GM18508 (cell line): ENCODE data around the gene MYL9.
"Not testable (repeated sequence)": the region's sequence is repeated elsewhere in the genome, so short reads cannot be mapped to it uniquely, and the experiment has no call there.

Experiments used
- ATAC-seq: cut with Tn5 transposase; IDR thresholded peaks from one replicate; pipeline ENCODE4 v1.9.1; 2021; ENCODE audit warnings: moderate number of reproducible peaks; ENCODE audit not compliant: insufficient read depth, unreplicated experiment

MYL9 gene

DNA sequence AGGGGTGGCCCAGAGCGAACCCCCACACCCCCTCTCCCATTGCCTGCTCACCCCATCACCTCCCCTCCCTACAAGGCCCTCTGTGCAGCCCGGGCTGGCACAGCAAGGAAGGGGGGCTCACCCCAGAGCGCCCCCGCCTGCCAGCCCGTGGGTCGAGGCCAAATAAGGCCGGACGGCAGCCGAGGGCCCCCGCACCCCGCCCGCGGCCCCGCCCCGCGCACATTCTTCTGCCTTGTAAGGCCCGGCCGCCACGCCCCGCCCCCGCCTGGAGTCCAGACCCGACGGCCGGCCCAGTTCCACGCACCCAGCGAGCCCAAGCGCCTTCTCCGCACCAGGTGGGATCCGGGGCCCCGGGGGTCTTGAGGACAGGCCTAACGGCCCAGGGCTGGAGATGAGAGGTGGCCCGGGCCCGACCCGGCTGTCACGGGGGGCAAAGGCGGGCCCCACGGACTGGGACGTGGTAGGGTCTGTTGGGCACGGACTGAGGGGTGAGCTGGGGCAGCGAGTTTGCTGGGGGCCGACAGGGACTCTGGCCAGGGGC lies at the start of gene MYL9:
Gene MYL9 (plus strand): TSS at position 293 of the 541 bp plus-strand sequence. CDS start 3,366 bp downstream, outside the sequence.
- ATAC-seq = no peak

DNA sequence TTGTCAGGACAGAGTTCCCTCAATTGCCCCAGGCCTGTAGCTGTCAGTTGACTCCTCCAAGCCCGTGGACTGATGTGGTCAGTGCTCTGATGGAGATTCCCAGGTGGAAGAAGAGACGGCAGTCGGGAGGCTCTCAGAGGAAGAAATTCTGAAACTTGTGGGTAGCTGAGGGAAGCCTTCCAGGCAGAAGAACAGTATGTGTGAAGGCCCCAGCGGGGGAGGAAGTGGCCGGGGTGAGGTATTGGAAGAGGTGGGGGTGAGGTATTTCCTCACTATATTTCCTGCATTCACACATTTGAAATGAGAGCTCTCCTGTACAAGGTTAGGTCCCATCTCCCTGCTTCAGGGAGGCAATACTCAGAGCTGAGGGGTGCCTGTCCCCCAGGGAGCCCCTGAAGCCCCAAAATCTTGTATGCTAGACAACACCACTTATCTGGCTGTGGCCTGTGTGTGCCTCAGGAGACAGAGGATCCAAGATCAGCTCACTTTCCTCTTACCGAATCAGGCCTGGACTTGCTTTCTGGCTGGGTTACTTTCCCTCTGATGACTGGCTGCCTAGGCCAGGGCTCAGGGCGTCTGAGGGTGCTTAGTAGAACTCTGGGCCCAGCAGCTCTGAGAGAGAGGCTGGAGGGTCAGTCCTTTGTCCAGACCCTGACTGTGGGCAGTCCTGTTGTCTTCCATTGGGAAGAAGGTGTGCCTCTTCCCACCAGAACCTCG lies 49.3 kb upstream of the MYL9 start:
- no peak for ATAC-seq

DNA sequence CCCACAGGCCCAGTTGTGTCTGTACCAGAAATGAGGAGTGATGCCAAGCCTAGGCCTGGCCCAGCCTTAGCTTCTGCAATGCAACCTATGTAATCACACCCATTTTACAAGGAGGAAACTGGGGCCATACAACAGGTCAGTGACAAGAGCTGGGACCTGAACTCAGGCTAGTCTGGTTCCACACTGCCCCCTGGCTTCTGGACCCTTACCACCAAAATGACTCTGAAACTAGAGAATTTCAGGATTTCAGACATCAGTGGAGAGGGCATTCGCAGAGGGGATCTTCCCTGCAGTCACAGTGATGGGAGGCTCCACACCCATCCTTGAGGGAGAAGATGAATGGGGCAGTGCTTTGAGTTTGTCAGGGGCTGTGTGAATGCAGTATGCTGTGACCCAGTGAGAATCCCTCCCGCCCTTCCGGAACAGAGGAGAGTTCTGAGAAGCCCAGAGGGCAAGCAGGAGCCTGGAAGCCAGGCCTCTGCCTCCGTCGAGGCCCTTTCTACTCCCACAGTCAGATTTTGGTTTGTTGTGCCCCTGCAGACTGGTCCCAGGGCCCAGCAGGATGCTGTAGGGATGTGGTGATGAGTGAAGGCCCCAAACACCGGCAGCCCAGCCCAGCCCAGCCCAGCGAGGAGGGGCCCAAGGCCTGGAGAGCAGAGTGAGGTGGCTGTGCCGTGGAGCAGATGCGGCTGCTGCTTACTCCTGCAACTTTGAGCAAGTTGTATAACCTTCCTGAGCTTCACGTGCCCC lies 48.1 kb upstream of the MYL9 start:
- no peak for ATAC-seq

DNA sequence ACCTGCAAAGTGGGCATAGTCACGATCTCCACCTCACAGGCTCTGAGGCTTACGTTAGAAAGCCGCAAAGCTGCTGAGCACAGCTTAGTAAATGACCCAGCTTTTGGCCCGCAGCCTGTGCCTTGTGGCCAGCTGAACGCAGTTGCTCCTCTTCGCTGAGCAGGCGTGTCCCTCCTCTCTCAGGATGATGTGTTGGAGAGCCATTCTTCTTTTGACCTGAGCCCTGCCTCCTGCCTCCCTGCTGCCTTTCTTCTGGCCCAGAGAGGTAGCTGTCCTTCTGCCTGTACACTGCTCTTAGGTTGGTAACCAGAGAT lies 47.6 kb upstream of the MYL9 start:
- ATAC-seq = no peak

DNA sequence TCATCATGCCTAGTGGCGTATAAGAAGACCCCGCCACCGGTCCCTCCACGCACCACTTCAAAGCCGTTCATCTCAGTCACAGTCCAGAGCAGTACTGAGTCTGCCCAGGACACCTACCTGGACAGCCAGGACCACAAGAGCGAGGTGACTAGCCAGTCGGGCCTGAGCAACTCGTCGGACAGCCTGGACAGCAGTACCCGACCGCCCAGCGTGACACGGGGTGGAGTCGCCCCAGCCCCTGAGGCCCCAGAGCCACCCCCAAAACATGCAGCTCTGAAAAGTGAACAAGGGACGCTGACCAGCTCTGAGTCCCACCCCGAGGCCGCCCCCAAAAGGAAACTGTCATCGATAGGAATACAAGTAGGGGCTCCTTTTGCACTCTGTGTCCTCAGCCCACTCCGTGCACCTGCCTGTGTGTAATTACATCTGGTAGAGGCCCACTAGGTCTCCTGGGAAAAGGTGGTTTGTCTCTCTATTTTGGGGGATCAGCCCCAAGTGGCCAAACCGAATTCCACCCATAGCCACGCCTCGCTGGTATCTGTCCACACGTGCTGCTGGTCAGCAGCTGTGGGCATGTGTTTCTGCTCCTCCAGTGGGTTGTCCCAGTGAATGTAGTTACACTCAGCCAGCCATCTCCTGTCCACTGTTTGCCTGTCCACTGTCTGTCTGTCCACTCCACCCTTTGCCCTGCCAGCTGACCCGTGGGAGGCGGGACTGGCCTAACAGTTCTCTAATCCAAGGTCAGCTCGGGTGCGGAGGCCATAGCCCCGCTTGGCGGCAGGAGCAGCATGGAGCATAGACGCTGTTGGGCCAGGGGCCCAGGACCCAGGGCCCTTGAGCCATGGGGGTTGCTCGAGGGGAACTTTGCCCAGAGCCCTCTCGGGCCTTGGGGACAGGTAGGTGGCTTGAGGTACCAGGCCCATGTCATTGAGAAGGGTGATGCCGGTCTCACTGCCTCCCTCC lies 44.3 kb upstream of the MYL9 start:
- ATAC-seq = no peak

DNA sequence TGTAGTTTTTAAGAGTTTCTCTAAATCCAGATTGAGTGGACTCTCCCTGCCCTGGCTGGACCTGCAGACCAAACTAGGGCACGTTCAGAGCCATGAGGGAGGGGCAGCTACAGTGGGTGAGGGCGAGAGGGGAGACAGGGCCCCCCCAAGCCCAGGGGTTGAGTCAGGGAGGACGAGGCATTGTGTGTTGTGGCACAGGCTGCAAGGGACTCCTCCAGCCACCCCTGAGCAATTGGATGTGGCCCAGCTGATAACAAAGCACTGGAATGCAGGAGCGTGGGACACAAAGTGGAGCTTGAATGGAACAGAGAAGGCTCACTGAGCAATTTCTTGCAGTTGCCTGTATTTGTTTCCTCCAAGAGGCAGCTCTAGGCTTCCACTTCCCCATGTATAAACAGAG lies 43.5 kb upstream of the MYL9 start:
- no peak for ATAC-seq

DNA sequence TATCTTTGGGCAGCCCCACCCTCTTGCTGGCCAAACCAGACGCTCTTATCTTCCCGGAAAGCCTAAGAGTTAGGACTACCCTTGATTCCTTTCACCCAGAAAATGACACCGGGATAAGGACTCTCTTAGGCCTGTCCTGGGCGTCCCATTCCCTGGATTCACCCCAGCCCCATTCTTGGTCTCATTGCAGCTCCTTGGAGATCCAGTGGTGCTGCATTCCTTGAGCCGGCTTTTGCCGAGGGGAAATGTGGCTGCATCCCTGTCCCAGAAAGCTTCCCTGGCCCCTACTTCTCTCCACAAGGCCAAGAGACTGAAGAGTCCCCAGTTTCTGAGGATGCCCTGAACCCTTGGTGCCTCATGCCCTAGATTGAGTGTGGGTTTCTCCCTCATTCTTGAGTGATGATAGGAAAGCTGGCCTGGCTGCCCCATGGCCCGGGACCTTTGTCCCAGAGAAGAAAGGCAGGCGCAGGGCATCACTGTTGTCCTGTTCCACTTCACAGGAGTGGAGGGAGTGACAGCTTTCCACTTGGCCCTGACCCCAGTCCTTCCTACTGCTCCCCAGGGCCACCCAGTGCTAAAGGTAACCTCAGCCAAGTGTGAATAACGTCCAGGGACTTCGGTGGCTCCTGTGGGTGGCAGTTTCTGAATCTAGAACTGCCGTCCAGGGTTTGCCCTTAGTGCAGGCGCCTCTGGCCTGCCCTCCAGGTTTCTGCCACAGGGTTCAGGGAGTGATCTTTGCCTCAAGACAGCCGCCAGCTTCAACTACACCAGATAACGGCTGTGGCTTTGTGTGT lies 42.7 kb upstream of the MYL9 start:
- ATAC-seq = no peak

DNA sequence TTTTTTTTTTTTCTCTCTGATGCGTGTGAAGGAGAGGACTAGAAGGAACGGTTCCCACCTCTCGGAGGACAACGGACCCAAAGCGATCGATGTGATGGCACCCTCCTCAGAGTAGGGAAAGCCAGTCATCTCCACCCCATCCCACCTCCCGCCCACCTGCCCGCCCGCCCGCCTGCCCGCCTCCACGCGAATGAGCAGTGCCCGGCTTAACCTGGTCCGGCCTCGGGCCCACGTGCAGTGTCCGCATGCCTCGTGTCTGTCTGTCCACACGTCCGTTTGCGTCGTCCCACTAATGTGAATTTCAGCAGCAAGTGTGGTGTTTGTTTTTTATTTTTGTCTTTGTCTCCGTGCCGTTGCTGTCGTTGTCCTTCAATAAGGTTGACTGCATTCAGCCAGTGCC lies 42.1 kb upstream of the MYL9 start:
- no peak for ATAC-seq

DNA sequence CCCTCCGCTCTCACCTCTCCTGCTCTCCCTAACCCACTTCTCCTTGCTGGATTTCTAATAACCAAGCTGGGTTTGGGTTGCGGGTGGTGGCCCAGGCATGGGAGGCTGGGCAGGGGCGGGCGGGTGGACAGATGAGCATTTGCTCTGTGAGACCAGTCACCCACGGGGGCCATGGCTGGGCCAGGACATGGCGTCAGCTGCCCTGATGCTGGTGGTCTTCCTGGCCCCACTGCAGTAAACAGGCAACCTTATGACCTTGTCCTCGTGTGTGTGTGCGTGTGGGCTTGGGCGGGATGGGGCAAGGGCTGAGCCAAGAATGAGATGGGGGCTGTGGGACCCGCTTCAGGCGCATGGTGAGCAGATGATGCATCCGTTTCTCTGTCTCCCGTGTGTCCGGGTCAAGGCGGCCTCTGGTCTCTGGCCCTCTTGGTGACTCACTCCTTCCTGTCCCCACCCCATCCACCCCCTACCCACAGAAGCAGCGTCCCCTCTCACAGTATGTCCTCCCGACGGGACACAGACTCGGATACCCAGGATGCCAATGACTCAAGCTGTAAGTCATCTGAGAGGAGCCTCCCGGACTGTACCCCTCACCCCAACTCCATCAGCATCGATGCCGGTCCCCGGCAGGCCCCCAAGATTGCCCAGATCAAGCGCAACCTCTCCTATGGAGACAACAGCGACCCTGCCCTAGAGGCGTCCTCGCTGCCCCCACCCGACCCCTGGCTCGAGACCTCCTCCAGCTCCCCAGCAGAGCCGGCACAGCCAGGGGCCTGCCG lies 41.4 kb upstream of the MYL9 start:
- ATAC-seq = no peak

DNA sequence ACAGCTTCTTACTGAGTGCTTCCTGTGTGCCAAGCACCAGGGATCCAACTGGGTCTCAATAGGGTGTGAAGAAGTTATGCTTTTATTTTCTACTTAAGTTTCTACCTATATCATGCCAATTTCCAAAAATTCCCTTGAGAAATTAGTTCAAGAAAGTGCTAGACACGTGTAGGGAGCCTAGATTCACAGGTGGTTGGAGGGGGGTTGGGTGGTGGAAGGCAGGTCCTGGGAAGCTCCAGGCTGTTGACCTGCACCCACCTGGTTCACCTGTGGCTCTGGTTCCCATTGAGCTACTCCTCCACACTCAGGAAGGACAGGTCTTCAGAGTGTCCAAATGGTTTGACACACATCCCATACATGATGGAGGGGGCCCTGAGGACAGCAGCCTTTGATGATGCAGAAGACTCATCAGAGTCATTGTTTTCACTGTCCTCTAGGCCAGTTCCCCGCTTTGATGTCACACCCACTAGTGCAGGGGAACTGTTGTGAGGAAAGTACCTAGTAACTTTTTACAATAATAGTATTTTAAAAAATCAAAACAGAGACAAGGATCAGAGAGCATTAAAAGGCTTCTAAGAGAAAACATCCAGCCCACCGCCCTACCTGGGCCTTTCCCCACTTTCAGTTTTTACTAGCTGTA lies 39.8 kb upstream of the MYL9 start:
- ATAC-seq = no peak

DNA sequence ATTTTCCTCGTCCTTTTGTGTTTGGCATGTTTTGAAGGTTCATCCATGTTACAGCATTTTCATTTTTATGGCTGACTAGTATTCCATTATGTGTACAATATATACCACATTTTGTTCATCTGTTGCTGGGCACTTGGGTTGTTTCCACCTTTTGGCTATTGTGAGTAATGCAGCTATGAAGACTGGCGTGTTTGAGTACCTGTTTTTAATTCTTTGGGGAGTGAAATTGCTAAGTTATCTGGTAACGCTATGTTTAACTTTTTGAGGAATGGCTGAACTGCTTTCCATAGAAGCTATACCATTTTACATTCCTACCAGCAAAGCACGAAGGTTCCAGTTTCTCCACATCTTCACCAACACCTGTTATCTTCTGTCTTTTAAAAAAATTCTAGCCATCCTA lies 37.0 kb upstream of the MYL9 start:
- ATAC-seq = no peak

DNA sequence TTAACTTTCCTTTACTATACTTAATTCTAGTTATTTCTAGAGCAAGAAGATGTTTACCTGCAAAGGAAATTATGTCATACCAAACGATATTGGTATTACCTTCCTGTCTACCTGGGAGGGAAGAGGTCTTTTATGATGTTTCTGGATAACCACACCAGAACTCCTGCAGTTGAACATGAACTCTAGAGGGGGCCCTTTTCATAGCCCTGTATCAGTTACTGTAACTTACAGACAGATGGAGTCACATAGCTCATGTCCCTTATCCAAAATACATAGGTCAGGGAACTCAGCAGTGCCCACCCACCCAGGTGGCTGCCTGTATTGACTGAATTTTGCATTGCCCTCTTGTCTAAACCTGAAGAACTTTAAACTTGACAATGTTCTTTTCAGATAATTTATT lies 35.1 kb upstream of the MYL9 start:
- ATAC-seq = no peak

DNA sequence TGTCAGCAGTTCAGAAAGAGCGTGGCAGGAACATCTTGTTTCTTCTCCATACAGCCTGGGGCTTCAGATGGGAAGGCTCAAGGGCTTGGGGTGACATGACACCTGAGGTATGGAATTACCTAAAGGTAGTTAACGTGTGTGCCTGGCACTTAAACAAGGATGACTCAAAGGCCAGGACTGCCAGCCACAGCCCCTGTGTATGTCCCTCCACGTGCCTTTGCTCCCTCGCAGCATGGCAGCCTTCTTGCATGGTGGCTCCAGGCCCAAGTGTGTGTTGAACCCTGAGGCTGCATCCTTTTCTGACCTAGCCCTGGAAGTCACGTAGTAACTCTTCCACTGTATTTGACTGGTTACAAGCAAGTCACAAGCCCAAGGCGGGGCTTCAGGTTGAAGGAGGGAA lies 33.6 kb upstream of the MYL9 start:
- no peak for ATAC-seq

DNA sequence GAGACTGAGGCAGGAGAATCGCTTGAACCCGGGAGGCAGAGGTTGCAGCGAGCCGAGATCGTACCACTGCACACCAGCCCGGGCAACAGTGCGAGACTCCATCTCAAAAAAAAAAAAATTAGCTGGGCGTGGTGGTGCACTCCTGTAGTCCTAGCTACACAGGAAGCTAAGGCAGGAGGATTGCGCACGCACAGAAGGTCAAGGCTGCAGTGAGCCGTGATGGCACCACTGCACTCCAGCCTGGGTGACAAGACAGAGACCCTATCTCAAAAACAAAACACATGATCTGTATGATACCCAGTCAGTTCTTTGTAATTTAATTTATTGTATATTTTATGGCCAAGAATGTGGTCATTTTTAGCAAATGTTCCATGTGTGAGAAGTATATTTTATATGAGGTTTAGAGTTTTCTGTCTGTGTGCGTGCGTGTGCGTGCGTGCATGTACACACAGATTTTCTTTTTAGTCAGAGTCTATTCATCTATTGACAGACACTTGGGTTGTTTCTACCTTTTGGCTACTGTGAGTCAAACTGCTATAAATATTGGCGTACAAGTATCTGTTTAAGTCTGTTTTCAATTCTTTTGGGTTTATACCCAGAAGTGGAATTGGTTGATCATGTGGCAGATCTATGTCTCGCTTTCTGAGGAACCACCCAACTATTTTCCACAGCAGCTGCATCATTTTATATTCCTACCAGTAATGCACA lies 22.2 kb upstream of the MYL9 start:
- ATAC-seq = no peak

DNA sequence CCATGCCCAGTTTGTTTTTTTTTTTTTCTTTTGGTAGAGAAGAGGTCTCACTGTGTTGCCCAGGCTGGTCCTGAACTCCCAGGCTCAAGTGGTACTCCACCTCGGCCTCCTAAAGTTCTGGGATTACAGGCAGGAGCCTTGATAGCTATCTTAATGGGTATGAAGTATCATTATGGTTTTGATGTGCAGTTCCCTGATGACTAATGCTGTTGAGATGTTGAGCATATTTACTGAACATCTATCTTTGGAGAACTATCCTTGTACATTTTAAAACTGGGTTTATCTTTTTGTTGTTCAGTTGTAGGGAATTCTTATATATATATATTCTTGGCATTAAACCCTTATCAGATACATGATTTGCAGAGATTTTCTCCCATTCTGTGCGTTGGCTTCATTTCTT lies 21.4 kb upstream of the MYL9 start:
- no peak for ATAC-seq

DNA sequence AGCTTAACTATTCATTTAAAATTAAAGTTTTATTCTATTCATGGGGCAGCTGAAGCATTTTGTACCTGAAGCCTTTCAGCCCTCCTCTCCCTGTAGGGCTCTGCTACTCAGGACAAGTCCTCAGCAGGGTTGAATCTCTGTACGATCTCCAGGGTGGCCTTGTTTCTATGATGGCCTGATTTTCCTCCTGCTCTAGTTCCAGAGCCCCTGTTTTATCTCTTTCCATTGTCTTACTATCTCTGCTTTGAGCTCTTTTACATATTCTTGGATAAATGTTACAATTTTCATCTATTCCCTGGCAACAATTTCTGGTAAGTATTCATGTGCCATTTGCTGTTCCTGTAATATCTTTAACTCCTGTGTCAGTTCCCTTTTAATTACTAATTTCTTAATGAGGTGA lies 19.8 kb upstream of the MYL9 start:
- ATAC-seq = no peak

DNA sequence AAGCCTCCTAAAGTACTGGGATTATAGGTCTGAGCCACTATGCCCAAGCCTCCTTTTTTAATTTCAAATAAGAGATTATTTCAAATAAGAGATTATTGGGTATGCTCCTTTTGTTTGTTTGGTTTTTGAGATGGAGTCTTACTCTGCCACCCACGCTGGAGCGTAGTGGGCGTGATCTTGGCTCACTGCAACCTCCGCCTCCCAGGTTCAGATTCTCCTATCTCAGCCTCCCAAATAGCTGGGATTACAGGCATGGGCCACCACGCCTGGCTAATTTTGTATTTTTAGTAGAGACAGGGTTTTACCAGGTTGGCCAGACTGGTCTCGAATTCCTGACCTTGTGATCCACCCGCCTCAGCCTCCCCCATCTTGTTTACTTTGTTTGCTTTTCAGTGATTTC lies 18.9 kb upstream of the MYL9 start:
- ATAC-seq = not testable (repeated sequence)

DNA sequence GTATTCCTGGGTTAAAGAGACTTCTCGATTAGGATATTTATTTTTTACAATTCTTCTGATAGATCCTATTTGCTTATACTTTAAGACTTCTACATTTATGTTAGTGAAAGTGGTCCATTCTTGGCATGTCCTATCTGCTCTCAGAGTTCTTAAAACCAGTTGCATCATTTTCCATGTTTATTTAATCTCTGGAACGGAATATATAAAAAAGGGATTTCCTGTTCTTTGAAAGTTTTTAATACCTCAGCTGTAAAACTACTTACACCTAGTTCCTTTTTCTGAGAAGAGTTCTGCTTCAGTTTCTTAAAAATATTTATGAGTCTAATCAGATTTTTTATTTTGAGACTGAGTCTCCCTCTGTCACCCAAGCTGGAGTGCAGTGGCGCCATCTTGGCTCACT lies 18.0 kb upstream of the MYL9 start:
- ATAC-seq = no peak
